ENCODE data around the gene PODNL1. TPM values are rescaled to one million over a fixed set of nuclear protein-coding genes. Genes with fewer than 3 reads are reported as not detected.
A peak's percentile ranks its signal among the peaks of the same experiment; 100 is the strongest.

Gene PODNL1
- total and polyA plus RNA-seq, 2 of the 13 experiments (the other 11 are each of a cell fraction or from before 2014, with no cell fraction given) = 0.18 TPM; not detected in 1

DNA sequence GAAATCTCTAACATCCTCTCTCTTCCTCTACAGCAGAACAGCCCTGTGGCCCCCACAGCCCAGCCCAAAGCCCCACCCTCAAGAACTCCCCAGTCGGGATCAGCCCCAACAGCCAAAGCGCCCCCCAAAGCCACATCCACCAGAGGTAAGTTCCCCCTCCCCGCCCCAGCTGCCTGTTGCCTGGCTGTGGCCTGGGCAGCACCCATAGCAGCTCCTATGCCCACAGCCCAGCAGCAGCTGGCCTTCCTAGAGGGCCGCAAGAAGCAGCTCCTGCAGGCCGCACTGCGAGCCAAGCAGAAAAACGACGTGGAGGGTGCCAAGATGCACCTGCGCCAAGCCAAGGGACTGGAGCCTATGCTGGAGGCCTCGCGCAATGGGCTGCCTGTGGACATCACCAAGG, 17.7 kb downstream of the PODNL1 start:
- Histone ChIP-seq H2AFZ (ENCODE audit: low read length) (no peak overlapping the region), H3K79me2 (ENCODE audit: insufficient read depth, low read length) (no peaks in the 10 kb centered on the region), H3K9ac (ENCODE audit: insufficient read depth, low read depth, low read length) (no peak overlapping the region), H3K4me3 (replicated peaks in 1 of 3; ENCODE audit: insufficient read depth in 1 of 3, low read depth in 2 of 3, low read length in 3 of 3) (no peak overlapping the region), H3K4me1 (ENCODE audit: insufficient read depth, low read length) (no peaks in the 10 kb centered on the region), H3K27ac (ENCODE audit: extremely low read length, insufficient read depth, low read length) (no peak overlapping the region), H3K4me2 (ENCODE audit: low read depth, low read length) (no peak overlapping the region), H3K9me3 (ENCODE audit: low read length) (peaks cover 5% of the 10 kb centered on the region; the same call in 1 of the 2 replicates), H4K20me1 (ENCODE audit: insufficient read depth, low read length) (no peaks in the 10 kb centered on the region), H3K36me3 (replicated peaks in 1 of 2; ENCODE audit: control insufficient read depth in 1 of 2, insufficient read depth in 2 of 2, low read length in 2 of 2) (peaks cover 7 to 45% of the 10 kb centered on the region in 2 experiments; a peak in 3 of 5 replicates), H3K27me3 (ENCODE audit: control insufficient read depth in 1 of 2, insufficient read depth in 2 of 2, low read length in 2 of 2) (no peaks in the 10 kb centered on the region)
- in situ Hi-C loops (cut with HindIII; ENCODE audit: extremely low pct_ligation_motif_present, low pct_unique_long_range_greater_than_20kb) = no loop called here
- TF ChIP-seq, protein P1, sequence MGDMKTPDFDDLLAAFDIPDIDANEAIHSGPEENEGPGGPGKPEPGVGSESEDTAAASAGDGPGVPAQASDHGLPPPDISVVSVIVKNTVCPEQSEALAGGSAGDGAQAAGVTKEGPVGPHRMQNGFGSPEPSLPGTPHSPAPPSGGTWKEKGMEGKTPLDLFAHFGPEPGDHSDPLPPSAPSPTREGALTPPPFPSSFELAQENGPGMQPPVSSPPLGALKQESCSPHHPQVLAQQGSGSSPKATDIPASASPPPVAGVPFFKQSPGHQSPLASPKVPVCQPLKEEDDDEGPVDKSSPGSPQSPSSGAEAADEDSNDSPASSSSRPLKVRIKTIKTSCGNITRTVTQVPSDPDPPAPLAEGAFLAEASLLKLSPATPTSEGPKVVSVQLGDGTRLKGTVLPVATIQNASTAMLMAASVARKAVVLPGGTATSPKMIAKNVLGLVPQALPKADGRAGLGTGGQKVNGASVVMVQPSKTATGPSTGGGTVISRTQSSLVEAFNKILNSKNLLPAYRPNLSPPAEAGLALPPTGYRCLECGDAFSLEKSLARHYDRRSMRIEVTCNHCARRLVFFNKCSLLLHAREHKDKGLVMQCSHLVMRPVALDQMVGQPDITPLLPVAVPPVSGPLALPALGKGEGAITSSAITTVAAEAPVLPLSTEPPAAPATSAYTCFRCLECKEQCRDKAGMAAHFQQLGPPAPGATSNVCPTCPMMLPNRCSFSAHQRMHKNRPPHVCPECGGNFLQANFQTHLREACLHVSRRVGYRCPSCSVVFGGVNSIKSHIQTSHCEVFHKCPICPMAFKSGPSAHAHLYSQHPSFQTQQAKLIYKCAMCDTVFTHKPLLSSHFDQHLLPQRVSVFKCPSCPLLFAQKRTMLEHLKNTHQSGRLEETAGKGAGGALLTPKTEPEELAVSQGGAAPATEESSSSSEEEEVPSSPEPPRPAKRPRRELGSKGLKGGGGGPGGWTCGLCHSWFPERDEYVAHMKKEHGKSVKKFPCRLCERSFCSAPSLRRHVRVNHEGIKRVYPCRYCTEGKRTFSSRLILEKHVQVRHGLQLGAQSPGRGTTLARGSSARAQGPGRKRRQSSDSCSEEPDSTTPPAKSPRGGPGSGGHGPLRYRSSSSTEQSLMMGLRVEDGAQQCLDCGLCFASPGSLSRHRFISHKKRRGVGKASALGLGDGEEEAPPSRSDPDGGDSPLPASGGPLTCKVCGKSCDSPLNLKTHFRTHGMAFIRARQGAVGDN (CRISPR knock-in tag; IDR thresholded peaks at IDR 0.05) = 0 out of 2 replicates have a peak, but pooled peaks have one; percentile 10
- no peak for TF ChIP-seq ZNF672 (CRISPR knock-in tag; IDR thresholded peaks at IDR 0.05)
- no peak for FAIRE-seq
- WGBS (ENCODE audit: low lambda C conversion rate) = 98% methylated on average over 9 of the region's 11 CpGs
- no peak for DNase-seq (ENCODE audit: low spot score)
- no TSS peak for BruUV-seq (replicated peaks)
- no peak for ATAC-seq
- intact Hi-C loops (cut with micrococcal nuclease; ENCODE audit: unreplicated experiment) = no loop called here
- POLR2A ChIA-PET = interaction anchor here (0.9 to 1.1 kb wide), 2 partner anchors 12 to 14 kb away, joined by 3 to 4 read pairs; no protein-coding TSS in a partner anchor
- CTCF ChIA-PET (ENCODE audit: low intra/inter-chr PET ratio, low total read pairs) = no interaction called here

DNA sequence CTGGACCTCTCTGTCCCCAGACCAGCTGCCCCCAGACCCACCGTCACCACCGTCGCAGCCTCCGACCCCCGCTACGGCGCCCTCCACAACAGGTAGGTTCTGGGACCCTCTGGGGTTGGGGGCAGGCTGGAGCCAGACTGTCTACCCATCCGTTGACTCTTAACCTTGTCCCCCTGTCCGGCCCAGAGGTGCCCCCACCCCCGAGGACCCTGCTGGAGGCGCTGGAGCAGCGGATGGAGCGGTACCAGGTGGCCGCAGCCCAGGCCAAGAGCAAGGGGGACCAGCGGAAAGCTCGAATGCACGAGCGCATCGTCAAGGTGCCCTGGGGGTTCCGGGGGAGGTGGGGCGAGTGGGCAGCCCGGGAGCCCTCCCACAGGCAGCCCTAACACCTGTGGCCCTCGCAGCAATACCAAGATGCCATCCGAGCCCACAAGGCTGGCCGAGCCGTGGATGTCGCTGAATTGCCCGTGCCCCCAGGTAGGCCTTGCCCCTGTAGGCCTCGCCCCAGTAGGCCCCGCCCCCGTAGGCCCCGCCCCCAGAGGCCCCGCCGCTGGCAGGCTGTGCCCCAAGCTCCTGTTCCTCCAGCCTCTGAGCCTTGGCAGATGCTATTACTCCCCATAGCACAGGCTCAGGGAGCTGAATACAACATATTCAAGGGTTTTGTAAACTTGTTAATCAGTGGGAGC, 19.3 kb downstream of the PODNL1 start:
- Histone ChIP-seq H3K79me2 (ENCODE audit: insufficient read depth, low read length) (no peaks in the 10 kb centered on the region), H3K9me3 (ENCODE audit: low read length) (peaks cover 5% of the 10 kb centered on the region; the same call in 1 of the 2 replicates), H3K4me2 (ENCODE audit: low read depth, low read length) (no peak overlapping the region), H4K20me1 (ENCODE audit: insufficient read depth, low read length) (no peaks in the 10 kb centered on the region), H3K4me1 (ENCODE audit: insufficient read depth, low read length) (no peaks in the 10 kb centered on the region), H2AFZ (ENCODE audit: low read length) (no peak overlapping the region), H3K4me3 (replicated peaks in 1 of 3; ENCODE audit: insufficient read depth in 1 of 3, low read depth in 2 of 3, low read length in 3 of 3) (no peak overlapping the region), H3K27me3 (ENCODE audit: control insufficient read depth in 1 of 2, insufficient read depth in 2 of 2, low read length in 2 of 2) (no peaks in the 10 kb centered on the region), H3K27ac (ENCODE audit: extremely low read length, insufficient read depth, low read length) (no peak overlapping the region), H3K36me3 (replicated peaks in 1 of 2; ENCODE audit: control insufficient read depth in 1 of 2, insufficient read depth in 2 of 2, low read length in 2 of 2) (peaks cover 7 to 46% of the 10 kb centered on the region in 2 experiments; a peak in 3 of 5 replicates), H3K9ac (ENCODE audit: insufficient read depth, low read depth, low read length) (no peak overlapping the region)
- ChIA-PET POLR2A (no interaction called here), CTCF (ENCODE audit: low intra/inter-chr PET ratio, low total read pairs) (no interaction called here)
- no TSS peak for BruUV-seq (replicated peaks)
- no peak for FAIRE-seq
- DNase-seq (ENCODE audit: low spot score) = no peak
- WGBS (ENCODE audit: low lambda C conversion rate) = 96% methylated on average over 22 of the region's 34 CpGs
- ATAC-seq = no peak
- in situ Hi-C loops (cut with HindIII; ENCODE audit: extremely low pct_ligation_motif_present, low pct_unique_long_range_greater_than_20kb) (no loop called here), intact Hi-C loops (cut with micrococcal nuclease; ENCODE audit: unreplicated experiment) (no loop called here)
- TF ChIP-seq SSRP1 (CRISPR knock-in tag; IDR thresholded peaks at IDR 0.05) = no peak
- peak; percentile 47 for TF ChIP-seq AGO2 (optimal IDR thresholded peaks at IDR 0.05; ENCODE audit: low read depth, low read length)
- TF ChIP-seq, protein P2, sequence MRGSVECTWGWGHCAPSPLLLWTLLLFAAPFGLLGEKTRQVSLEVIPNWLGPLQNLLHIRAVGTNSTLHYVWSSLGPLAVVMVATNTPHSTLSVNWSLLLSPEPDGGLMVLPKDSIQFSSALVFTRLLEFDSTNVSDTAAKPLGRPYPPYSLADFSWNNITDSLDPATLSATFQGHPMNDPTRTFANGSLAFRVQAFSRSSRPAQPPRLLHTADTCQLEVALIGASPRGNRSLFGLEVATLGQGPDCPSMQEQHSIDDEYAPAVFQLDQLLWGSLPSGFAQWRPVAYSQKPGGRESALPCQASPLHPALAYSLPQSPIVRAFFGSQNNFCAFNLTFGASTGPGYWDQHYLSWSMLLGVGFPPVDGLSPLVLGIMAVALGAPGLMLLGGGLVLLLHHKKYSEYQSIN (CRISPR knock-in tag; IDR thresholded peaks at IDR 0.05; ENCODE audit: borderline replicate concordance) = no peak
- TF ChIP-seq FOXA3 (CRISPR knock-in tag; IDR thresholded peaks at IDR 0.05) = no peak
